ENCODE data around the gene ATP2B2.
A peak's percentile ranks its signal among the peaks of the same experiment; 100 is the strongest.

ATP2B2 gene

DNA sequence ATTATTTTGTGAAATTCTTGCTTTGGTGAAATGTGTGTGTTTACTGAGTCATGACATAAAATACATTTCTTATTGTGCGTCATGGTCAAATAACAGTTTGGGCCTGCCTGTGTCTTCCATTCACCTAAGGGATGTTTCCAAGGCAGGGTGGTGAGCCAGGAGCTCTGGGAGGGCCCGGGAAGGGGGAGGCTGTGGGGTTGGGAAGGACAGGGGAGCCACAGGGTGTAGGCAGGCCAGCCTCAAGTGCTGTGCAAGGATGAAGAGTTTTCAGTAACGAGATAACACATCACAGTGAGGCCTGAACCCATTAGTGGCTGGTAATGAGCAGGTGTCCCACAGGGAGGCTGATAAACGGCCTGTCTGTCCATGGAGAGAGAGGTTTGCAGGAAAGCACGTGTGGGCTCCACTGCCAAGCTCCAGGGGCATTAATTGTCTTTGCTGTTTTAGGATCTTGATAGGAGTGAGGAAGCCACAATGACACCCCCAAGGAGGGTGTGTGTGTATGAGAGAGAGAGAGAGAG lies 148.9 kb downstream of the ATP2B2 start:
- no peak for DNase-seq

DNA sequence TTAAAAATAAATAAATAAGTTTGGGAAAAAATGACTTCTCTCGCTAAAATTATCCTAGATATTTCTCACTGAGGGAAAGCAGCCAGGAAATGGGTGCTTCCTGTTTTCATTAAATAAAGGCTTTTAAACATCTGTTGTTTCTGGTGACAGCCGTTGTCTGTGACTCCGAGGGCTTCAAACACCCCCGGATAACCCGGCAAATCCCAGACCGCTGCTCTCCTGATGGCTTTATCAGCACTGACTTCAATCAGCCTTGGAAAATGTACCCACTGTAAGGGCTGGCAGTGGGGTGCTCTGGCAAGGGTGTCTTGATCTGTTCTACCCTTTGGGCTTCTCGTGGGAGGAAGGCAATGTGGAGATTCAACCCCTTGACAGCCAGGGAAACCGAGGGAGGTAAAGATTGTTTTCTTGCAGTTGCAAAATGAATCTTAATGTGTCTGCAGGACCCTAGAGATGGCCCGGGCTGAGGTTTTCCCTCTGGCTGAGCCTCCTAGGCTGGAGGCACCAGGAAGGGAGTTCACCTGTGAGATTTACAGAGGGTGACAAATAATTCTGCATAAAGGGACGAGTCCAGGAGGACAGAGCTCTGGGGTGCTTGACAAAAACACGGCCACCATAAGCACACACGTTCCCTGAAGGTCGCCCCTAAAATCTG lies 150.9 kb downstream of the ATP2B2 start:
- no peak for DNase-seq

DNA sequence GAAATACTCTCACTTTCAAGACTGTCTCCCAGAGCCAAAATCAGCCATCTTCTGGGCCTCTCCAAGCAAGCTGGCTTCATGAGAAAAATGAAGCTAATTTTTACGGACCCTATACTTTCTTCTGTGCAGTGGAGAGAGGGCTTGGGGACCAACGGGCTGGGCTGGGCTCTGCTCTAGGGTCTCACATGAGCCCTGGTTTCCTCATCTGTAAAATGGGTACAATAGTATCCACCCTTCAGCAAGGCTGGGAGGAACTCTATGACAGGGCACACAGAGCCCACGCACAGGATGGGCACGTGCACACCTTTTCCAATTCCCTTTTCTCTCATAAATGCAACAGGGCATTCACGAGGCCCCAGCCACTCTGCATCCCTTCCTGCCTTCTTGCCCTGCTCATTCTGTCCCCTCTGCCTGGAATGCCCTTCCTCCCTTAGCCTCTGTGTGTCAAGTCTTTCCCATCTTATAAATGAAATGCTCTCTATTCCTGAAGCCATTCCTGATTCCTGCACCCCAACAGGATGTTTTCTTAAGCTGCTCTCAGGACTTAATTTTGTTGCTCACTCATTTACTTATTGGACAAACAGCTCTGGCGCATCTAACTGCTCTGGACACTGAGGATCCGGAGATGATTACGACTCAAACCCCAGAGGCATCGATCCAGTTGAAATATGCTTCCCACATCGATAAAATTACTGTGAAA lies 151.6 kb downstream of the ATP2B2 start:
- DNase-seq: no peak

DNA sequence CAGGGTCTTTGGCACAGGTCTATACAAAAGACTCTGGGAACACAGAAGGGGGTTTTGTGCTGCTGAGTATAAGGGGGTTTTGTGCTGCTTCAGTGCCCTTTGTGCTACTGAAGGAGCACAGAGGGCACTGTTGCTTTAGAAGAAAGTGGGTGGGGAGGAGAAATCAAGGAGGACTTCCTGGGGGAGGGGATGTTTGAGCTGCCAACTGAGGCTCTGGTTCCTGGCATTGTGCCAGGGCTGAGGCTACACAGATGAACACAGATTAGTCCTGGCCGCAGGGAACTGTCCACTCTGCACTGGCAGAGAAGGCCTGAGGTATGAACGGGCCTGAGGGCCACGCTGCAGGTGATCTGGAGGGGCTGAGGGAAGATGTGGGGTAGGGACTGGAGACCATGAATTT lies 152.2 kb downstream of the ATP2B2 start:
- DNase-seq: no peak

DNA sequence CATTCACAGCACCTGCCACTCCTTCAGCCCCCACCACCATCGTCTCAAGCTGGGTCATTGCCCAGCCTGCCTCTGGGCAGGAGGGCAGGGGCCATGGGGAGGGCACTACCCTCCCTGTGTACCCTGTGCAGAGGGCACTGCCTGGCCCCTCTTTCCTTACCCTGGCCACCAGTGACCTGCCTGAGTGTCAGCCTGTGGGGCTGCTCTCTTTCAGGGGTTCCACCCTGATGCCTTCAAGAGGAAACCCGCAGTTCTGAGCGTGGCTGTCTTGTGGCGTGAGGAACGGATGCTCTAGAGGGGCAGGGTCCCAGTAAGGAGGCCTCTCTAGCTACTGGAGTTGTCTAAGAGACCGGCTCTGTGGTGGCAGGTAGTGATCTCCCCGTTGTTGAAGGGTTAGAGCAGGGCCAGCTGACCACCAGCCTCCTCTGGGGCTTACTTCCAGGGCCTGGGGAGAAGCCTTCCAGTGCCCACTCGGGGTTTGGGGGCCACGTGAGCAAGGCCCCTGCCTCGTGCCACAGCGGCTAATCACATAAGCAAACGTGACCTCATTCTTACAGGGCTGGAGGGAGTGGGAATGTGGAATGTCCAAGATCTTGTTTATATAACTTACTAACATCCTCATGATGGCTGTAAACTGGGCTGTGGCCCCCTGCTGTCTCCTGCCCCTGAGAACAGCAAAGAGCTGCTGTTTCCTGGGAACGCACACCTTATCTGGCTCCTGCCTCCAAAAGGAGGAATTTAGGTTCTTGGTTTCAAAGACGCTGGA lies 153.1 kb downstream of the ATP2B2 start:
- no peak for DNase-seq

DNA sequence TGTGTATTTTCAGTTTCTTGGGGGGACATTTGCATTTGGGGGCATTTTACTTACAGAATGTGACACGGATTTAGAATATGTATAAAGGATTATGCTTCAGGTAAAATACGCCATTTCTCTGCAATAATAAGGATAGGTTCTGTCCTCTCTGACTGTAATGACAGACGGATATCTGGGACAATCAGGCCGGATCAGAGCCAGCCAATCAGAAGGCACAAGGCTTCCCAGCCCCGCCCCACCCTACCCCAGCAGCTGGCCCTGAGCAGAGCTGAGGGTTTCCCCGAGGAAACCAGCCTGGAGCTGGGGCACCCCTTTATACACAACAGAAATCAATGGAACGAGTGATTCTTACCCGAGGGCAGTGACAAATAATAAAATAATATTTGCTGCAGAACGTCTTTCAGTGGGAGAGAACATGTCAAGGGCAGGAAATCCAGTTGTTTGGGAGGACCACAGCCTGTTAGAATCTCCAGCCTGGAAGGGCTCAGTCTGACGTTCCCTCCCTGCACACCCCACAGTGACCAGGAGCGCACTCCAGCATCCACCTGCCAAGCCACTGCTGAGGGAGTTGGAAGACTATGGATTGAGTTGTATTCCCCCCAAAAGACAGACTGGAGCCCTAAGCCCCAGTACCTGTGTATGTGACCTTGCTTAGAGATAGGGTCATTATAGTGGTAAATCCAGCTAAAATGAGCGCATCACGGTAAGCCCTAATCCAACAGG lies 154.2 kb downstream of the ATP2B2 start:
- no peak for DNase-seq

DNA sequence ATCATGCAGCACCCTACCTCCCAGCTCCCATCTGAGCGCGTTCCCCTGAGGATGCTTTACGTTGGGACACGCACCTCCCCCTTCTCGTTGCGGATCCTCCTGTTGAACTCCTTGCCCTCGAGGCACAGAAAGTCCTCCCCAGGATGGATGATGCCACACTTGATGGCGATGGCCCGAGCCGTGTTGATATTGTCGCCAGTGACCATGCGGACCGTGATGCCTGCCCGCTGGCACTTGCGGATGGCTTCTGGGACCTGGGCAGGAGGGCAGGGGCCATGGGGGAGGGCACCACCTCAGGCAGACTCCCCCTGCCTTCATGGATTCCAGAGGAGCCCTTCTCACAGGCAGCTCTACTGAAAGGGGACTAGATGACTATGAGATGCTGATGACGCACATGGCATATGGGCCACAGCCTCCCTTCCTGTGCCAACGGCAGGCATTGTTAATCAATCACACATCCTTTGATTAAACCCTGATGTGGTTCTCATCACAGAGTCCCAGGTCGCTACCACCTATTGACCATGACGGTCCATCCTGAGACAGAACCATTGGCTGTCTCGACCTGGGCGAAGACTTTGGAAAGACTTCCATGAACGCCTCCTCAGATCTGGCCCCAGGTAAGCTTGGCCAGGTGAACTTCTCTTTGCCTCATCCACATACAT lies 154.9 kb downstream of the ATP2B2 start:
- no peak for DNase-seq

DNA sequence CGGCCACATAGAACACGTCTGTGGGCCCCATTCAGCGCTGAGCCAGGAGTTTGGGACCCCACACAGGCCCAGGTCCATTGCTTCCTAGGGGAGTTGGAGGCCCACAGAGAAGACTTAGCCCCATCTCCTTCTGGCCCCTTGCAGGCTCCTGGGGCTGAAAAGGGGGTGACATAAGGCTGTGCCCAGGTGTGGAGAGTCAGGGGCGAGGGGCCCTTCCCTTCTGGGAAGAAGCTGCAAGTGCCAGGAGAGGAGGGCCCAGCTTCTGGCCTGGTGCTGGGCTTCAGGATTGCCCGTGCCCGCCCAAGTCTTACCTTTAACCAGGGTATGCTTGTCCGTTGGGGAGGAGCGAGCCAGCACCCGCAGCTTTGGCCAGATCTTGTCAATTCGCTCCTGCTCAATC lies 155.6 kb downstream of the ATP2B2 start:
- no peak for DNase-seq

DNA sequence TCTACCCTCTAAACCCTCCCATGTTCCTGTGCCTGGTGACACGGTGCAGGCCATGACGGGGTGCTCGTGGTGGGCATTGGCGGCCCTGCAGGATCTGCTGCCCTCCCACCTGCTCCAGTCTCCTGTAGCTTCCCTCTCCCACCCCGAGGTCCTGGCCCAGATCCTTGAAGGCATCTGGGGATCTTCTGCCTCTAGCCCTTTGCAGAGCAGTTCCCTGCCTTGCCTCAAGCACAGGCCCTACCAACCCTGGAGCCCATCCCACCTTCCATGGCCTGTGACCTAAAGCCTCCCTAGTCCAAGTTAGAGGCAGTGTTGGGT lies 157.0 kb downstream of the ATP2B2 start:
- DNase-seq: no peak

DNA sequence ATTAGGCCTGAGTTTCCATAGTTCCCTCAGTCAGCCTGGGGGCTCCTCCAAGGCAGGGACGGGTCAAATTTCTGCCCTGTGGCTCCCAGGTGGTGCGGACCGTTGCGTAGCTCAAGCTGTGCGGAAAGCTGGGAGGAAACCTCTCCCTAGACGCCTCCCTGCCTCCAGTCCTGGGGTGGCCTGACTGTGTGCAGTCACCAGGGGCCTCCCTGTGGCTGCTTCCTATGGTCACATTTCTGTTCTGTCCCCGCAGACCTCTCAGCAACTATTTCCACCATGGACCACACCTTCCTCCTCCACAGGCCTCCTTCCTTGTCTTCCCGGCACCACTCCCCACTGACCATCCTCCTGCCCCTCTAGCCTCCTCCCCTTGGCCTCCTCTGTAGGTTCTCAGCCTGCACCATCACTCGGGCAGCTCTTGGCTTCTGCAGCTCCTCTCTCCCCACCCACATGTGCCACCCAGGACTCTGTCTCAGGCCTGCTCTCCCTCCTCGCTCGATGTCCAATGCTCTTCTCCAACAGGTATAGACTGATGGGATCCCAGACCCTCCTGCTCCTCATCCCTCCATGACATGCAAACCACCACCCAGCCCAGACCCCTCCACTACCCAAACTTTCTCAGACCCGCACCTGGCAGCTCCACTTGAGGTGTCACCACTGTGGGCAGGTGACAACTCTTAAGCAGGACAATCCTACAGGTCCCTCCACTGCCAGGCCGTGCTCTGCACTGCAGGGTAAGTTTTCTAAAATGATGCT lies 157.6 kb downstream of the ATP2B2 start:
- no peak for DNase-seq

DNA sequence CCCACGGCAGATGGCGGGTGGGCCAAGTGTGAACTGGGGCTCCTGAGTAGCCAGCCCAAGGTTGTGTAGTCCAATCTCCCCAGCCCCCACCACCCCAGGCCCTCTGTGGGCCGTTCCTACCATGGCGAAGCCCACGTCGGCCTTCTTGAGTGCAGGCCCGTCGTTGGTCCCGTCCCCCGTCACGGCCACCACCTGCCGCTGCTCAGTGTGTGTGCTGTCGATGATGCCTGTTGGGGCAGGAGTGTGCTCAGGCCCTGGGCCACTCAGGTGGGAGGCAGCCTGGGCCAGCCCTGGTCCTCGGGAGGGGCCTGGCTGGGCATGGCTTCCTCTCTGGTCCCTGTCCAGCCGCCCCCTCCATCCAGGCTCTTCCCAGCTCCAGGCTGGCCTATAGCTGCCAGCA lies 159.5 kb downstream of the ATP2B2 start:
- no peak for DNase-seq

DNA sequence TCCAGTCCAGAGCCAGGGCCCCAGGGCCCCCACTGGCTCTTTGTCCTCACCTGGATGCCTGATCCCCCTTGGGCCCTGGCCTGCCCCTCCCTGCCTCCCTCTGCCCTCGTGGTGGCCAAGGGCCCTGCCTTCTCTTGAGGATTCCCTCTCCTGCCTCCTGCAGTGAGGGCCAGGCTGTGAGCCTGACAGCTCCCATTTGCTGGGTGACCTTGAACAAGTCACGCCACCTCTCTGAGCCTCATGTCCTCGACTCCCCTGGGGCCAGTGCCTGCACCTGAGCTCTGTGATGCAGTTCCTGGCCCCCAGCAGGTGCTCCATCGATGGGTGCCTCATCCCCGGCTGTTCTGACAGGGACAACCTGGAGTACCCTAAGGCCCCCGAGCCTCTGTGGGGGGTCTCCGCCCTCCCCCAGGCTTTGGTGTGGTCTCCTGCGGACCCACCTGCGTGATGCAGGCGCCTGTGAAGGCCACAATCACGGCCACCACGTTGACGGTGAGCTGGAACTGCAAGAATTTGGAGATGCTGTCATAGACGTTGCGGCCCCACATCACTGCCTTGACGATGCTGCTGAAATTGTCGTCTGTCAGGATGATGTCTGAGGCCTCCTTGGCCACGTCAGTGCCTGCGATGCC lies 160.3 kb downstream of the ATP2B2 start:
- DNase-seq: no peak

DNA sequence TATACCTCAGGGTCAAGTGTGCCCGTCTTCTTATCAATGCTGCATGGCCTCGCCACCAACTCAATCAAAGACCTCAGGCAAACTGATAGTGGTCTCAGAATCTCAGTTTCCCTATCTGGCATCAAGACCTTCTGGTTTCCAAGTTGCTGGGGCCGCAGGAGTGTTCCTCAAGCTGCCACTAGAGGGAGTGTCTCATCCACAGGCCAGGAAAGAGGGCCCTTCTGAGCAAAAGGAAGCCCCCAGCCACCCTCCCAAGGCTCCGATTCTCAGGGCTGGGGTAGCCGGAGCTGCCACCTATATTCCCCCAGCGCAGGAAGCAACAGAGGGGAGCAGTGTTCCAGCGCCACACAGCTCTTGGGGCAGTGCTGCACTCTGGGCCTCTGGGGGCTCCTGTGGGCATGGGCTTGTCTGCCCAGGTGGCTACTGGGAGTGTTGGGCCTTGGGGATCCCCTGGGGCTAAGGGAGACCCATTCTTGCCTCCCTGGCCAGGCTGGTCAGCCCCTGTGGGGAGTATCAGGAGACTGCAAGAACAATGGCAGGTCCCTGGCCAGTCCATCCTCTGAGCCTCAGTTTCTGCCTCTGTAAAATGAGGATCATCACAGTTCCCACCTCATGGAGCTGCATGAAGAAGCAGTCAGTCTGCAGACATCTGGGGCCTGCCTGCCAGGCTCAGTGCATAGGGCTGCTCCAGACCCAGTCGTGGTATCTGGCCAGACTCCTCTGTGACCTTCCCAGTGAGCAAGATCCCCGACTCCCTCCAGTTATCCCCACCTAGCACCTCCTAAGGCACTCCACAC lies 161.0 kb downstream of the ATP2B2 start:
- DNase-seq: peak; percentile 31 to 52

DNA sequence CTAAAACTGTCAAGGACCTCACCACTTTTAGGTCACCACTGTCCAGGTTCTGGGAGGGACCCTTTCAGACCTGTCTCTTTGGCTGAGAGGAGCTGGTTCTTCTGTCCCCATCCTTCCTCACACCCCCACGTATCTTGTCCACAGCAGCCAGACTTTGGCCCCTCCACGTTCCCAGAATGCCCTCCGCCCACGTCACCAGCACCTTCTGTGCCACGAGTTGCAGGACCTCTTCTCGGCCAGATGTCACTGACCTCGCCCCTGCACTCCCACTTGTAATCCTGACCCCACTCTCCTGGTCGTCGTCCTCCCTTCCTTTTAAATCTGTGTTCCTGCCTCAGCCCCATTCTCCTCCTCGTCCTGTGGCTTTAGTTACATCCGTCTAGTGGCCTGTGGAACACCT lies 161.9 kb downstream of the ATP2B2 start:
- no peak for DNase-seq

DNA sequence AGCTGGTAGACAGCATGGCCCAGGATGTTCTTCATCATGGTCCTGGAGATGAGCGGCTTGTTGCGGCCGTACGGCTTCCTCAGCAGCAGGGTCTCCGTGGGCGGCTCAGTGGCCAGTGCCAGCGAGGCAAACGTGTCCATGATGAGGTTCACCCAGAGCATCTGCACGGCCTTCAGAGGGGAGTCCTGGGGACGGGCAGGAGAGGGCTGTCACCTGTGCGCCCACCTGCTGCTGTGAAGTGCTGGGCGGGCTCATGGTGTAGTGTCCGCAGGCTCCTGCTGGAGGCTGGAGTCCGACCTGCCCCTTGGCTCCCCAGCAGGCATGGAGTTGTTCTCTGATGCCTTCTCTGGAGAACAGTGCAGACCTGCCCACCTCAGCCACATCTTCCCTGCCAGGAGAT lies 162.6 kb downstream of the ATP2B2 start:
- DNase-seq: no peak

DNA sequence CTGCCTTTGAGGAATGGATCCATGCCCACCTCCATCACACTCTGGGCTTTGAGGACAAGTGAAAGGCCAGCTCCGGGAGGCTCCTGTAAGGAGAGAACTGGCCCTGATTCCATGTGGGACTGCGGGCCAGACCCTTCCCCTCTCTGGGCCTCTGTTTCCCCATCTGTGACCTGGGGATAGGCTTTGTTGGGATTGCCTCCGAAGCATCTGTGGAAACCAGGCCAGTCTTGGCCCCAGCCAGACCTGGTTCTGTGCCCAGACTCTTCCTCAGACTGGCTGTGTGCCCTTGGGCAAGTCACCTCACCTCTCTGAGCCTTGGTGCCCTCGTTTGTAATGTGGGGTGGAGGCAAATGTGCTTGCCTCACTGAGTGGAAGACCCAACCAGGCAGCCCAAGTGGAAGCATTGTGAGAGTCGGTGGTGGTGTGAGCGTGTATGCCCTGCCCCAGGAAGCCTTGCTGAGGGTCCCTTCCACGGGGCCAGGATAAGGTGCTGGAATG lies 163.4 kb downstream of the ATP2B2 start:
- no peak for DNase-seq

DNA sequence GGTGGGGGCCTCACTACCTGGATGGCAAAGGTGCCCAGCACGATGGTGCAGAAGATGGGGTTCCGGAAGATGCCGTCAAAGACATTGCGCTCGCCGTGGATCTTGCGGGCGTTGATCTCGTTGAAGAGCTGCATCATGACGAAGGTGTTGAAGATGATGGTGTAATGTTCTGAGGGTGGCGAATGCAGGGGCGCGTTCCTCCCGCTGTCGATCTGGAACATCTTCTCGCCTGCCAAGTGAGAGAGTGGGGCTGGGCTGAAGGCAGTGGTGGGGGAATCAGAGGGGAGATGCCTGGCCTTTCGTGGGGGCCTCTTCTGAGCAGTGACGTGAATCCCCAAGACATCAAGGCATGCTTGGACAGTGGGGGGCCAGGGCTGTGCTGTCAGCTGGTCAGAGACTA lies 164.9 kb downstream of the ATP2B2 start:
- no peak for DNase-seq

DNA sequence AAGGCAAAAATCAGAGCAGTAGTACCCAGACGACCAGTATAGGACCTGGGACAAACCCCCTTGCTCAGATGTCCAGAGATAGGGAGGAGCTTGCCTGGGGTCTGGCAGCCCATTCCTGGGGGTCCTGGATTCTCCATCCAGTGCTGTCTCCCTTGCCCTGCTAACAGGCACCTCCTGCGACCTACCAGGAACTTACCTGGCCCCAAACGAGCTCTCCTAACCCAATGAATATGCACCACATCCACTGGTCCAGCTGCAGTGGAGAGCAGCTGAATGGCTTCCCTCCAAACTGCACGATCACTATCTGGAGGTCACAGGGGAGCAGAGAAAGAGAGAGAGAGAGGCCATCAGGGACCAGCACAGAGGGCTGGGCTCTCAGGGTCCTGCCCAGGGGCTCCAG lies 165.3 kb downstream of the ATP2B2 start:
- DNase-seq: no peak

DNA sequence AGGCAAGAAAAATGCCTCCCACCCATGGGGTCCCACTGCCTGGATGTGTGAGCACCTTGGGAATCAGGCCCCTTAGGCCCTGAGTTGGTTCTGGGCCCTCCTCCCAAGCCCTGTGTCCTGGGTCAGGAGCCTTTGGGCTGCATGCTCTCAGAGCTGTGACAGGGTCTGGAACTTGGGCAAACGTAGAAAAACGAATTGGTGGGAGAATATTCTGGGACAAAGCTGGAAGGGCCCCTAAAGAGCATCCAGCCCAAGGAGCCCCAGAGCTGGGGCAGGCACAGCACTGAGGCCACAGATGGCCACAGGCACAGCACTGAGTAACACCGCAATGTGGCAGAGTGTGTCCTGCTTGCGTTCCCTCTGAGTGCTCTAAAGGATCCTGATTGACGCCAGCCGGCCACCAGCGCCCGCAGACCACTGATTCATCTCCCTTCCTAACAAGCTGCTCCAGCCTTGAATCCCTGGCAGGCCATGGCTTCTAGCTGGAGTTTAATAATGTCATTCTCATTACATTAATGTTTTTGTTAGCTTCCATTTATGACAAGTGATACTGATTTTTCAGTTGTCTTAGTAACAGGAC lies 165.9 kb downstream of the ATP2B2 start:
- no peak for DNase-seq

All from stimulated activated CD4-positive, alpha-beta T cell treated with anti-CD3 and anti-CD28 coated beads, Interleukin-4, amount 100 ng/mL, for 4 hours (primary cell).